Fibroblast of lung (primary cell): Measurements from ENCODE around the gene DAAM1.

ENCODE experiments used
- CTCF ChIP-seq, 2 donors: IDR thresholded peaks in 1 of 2; conservative IDR thresholded peaks in 1 of 2; 1 replicate in 1 of 2; 2 replicates in 1 of 2; pipeline ENCODE4 v1.5.1; 2011 to 2012; ENCODE audit warnings: low read length in 2 of 2, control low read depth in 1 of 2, inconsistent platforms in 1 of 2, low read depth in 1 of 2, mild to moderate bottlenecking in 1 of 2
- EZH2 ChIP-seq: IDR thresholded peaks from 2 replicates; pipeline ENCODE4 v1.5.1; 2012; ENCODE audit warnings: low read length, control low read depth, mild to moderate bottlenecking; ENCODE audit errors: missing control alignments

GRCh38 chr14:59314953-59315599 lies 126.6 kb downstream of the DAAM1 start:
- TF ChIP-seq EZH2 (no peak), CTCF (conservative IDR thresholded peaks at IDR 0.05 in 1 of 2, IDR thresholded peaks at IDR 0.05 in 1 of 2; ENCODE audit: low read depth in 1 of 2, low read length in 2 of 2) (no peak)
